K562 (cell line): Measurements from ENCODE around the gene GALM. TPM values are rescaled to one million over a fixed set of nuclear protein-coding genes. Genes with fewer than 3 reads are reported as not detected.

Experiments used
- ATAC-seq: fragments of 200-7000 bp; cut with Tn5 transposase; 3 replicates; pipeline ENCODE4 v1.9.1; 2020; ENCODE audit warnings: moderate library complexity
- BruUV-seq: library from RNA; stranded (reverse); fragments of 400-500 nt; replicated peaks from 2 replicates; lab custom pipeline; 2021; lab: Mats Ljungman, UMichigan
- CTCF ChIA-PET: fragments of 300-600 bp; formaldehyde crosslinking; extraction: SDS; loops from one replicate; lab custom pipeline; 2021; ENCODE audit warnings: low intra/inter-chr PET ratio; lab: Yijun Ruan, JAX
- POLR2A ChIA-PET: fragments of 300-600, 350-650 bp; sonication (Branson Sonifier 250); formaldehyde crosslinking; extraction: SDS; loops from one replicate; lab custom pipeline; 2021; ENCODE audit warnings: antibody characterized with exemption, inconsistent platforms; lab: Yijun Ruan, JAX
- DNase-seq, 4 experiments: peaks; one replicate each; pipeline versions ENCODE4 v3.0.0 to v3.0.0-alpha.2; 2011 to 2018; ENCODE audit warnings: low spot score in 3 of 4, mixed read lengths in 3 of 4; ENCODE audit errors: extremely low read depth in 1 of 4
- FAIRE-seq: peaks from 2 replicates; lab custom pipeline; 2011; peaks lifted over from hg19 to GRCh38; lab: Jason Lieb, UNC
- H2AFZ ChIP-seq: 2 replicates; pipeline ENCODE4 v1.6.0; 2011; ENCODE audit warnings: low read depth, low read length, control low read depth, inconsistent platforms
- H3K27ac ChIP-seq: fragments of 200-600 bp; 3 replicates; pipeline ENCODE4 v1.8.0; 2011; ENCODE audit warnings: low read depth, mild to moderate bottlenecking, control low read depth, inconsistent platforms, low read length, moderate library complexity, mixed read lengths; ENCODE audit errors: extremely low read depth
- H3K27me3 ChIP-seq, 2 experiments: fragments of 300-600 bp in 1 of 2; 2 replicates in 1 of 2; 3 replicates in 1 of 2; pipeline versions ENCODE4 v1.6.0 to v1.8.0; 2011; ENCODE audit warnings: inconsistent platforms in 2 of 2, low read length in 2 of 2, mild to moderate bottlenecking in 1 of 2, mixed read lengths in 1 of 2, moderate library complexity in 1 of 2; ENCODE audit not compliant: control insufficient read depth in 2 of 2, insufficient read depth in 2 of 2
- H3K36me3 ChIP-seq: fragments of 300-600 bp; 3 replicates; pipeline ENCODE4 v1.8.0; 2011; ENCODE audit warnings: mild to moderate bottlenecking, low read length, inconsistent platforms; ENCODE audit not compliant: control insufficient read depth, insufficient read depth
- H3K4me1 ChIP-seq, 2 experiments: fragments of 200-600 bp in 1 of 2; replicated peaks in 1 of 2; 2 replicates in 1 of 2; 3 replicates in 1 of 2; pipeline versions ENCODE4 v1.5.1 to v1.8.0; 2011; ENCODE audit warnings: inconsistent platforms in 2 of 2, low read length in 2 of 2, mild to moderate bottlenecking in 1 of 2, mixed read lengths in 1 of 2, moderate library complexity in 1 of 2; ENCODE audit not compliant: control insufficient read depth in 2 of 2, insufficient read depth in 2 of 2
- H3K4me2 ChIP-seq: 2 replicates; pipeline ENCODE4 v1.6.1; 2011; ENCODE audit warnings: low read length, control low read depth, inconsistent platforms, mixed read lengths; ENCODE audit not compliant: insufficient read depth
- H3K4me3 ChIP-seq: fragments of 200-600 bp; sonication (generic), shearing (Covaris generic); 2 replicates; pipeline ENCODE4 v1.5.1; 2016; ENCODE audit warnings: control low read depth, inconsistent platforms
- H3K79me2 ChIP-seq: fragments of 200-600 bp; 3 replicates; pipeline ENCODE4 v1.8.0; 2011; ENCODE audit warnings: low read length, inconsistent platforms; ENCODE audit not compliant: control insufficient read depth, insufficient read depth
- H3K9ac ChIP-seq, 2 experiments: 2 replicates each; pipeline versions ENCODE4 v1.6.0 to v1.6.1; 2011; ENCODE audit warnings: low read depth in 2 of 2, low read length in 2 of 2, control low read depth in 1 of 2, inconsistent platforms in 1 of 2, mild to moderate bottlenecking in 1 of 2, mixed read lengths in 1 of 2; ENCODE audit not compliant: insufficient read depth in 1 of 2
- H3K9me1 ChIP-seq: one replicate; pipeline ENCODE4 v1.6.0; 2011; ENCODE audit warnings: inconsistent platforms, mild to moderate bottlenecking, low read length, moderate library complexity; ENCODE audit not compliant: control insufficient read depth, insufficient read depth
- H3K9me3 ChIP-seq: replicated peaks from 2 replicates; pipeline ENCODE4 v1.5.1; 2011; ENCODE audit warnings: low read depth, low read length, inconsistent platforms; ENCODE audit not compliant: control insufficient read depth, insufficient read depth
- H4K20me1 ChIP-seq: replicated peaks from 2 replicates; pipeline ENCODE4 v1.6.1; 2011; ENCODE audit warnings: low read length, inconsistent platforms, mixed read lengths; ENCODE audit not compliant: control insufficient read depth, insufficient read depth
- LCOR ChIP-seq: sonication (generic); formaldehyde crosslinking; IDR thresholded peaks from 2 replicates; pipeline ENCODE4 v1.8.0; 2022; ENCODE audit warnings: mild to moderate bottlenecking, missing genetic modification reagents
- TFAM ChIP-seq: fragments of 250-450 bp; sonication (Bioruptor Pico); conservative IDR thresholded peaks from 2 replicates; pipeline ENCODE4 v1.5.0; 2021; ENCODE audit warnings: mild to moderate bottlenecking, moderate library complexity
- WGBS: fragments of 100-300 bp; shearing (Covaris generic); methylation state at CpG from one replicate; pipeline ENCODE4 v1.1.6; 2016; ENCODE audit warnings: low coverage, mixed read lengths; ENCODE audit not compliant: insufficient coverage; ENCODE audit errors: missing lambda C conversion rate; 5-methylcytosine and 5-hydroxymethylcytosine counted together
- in situ Hi-C: fragments of 300-500 bp; cut with MboI; formaldehyde crosslinking; loops from 4 replicates; pipeline ENCODE4 v1.15.0; 2018; ENCODE audit warnings: inconsistent platforms, mixed read lengths
- intact Hi-C: fragments of 100-400 bp; cut with micrococcal nuclease; formaldehyde crosslinking; loops from 2 replicates; pipeline ENCODE4 v1.14.2; 2022
- polyA plus RNA-seq, 8 experiments: library from polyadenylated mRNA; depleted of rRNA in 4 of 8; stranded (reverse) in 5 of 8; unstranded in 3 of 8; fragments of >200 nt; fragmentation: Nextera tagmentation in 2 of 8; fragmentation: Illumina TruSeq in 1 of 8; extraction: Ambion mirVana in 2 of 8; extraction: Trizol in 1 of 8; gene quantifications; 2 replicates each; pipeline versions ENCODE4 v1.2.1 to v1.2.3, GENCODE V29; 2011 to 2014; ENCODE audit warnings: inconsistent platforms in 1 of 8, missing spikeins in 1 of 8
- total RNA-seq, 7 experiments: library from RNA; depleted of rRNA in 6 of 7; stranded (reverse); fragments of >200 nt in 6 of 7; fragmentation: Illumina TruSeq in 2 of 7; extraction: Trizol in 2 of 7; gene quantifications; 2 replicates each; pipeline versions ENCODE4 v1.2.1 to v1.2.3, GENCODE V29; 2011 to 2021; ENCODE audit warnings: low replicate concordance in 1 of 7
- TF ChIP-seq, protein P1 (sequence below): fragments of 250-450 bp; sonication (Bioruptor Pico); IDR thresholded peaks from 2 replicates; pipeline ENCODE4 v1.4.0; 2020

The GALM gene
- total and polyA plus RNA-seq, 9 of the 15 experiments (the other 6 are each of a cell fraction or from before 2014, with no cell fraction given) = 22.1 to 51.7 (median 27.9) TPM

DNA sequence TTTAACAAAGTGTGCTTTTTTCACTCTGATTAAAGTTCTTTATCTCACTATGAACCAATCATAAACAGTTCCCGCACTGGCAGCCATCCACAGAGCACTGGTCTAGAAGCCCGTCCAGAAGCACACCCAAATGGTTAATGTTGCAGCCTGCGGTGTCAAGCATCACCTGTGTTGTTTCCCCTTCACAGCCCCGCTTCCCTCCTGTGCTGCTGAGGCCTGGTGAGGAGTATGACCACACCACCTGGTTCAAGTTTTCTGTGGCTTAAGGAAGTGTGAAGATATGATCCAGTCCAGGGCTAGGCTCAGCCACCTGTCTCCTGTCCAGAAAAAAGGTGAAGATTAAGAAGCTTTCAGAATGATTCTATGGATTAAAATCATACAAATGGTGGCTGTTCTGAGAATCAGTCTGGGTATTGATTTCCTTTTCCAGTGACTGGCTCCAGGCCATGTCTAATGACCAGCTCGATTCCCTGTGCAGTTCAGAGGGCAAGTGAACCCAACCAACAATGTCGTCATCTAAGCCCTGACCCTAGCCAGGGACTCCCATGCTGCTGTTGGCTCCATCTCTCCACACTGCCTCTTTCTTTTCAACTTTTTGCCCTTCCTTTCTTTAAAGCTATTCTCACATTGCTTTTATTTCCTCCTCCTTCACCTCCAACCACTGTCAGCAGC is 67.5 kb downstream of the GALM start:
- H3K79me2 ChIP-seq = no peaks in the 10 kb centered on the region
- no peaks in the 10 kb centered on the region for H3K9me3 ChIP-seq
- H3K4me1 ChIP-seq = no peaks in the 10 kb centered on the region
- no peak for DNase-seq
- POLR2A ChIA-PET = interaction anchor here (0.8 to 3.5 kb wide), 6 partner anchors 9 to 178 kb away, joined by 3 to 19 read pairs (median 7); partner anchors contain the start of gene SRSF7
- no peak overlapping the region for H3K4me2 ChIP-seq
- peaks cover 38% of the 10 kb centered on the region for H3K36me3 ChIP-seq
- H2AFZ ChIP-seq = no peak overlapping the region
- no peak overlapping the region for H3K4me3 ChIP-seq
- CTCF ChIA-PET = no interaction called here
- H4K20me1 ChIP-seq = no peaks in the 10 kb centered on the region
- WGBS = 70% methylated on average over 5 of the region's 6 CpGs
- intact Hi-C loops = no loop called here
- no peaks in the 10 kb centered on the region for H3K27me3 ChIP-seq
- H3K9ac ChIP-seq = no peak overlapping the region
- no peak for FAIRE-seq
- BruUV-seq = no TSS peak
- in situ Hi-C loops = loop anchor here (10.0 to 25.0 kb wide), 2 partner anchors 429 to 746 kb away; no protein-coding TSS in a partner anchor
- no peak overlapping the region for H3K27ac ChIP-seq
- H3K9me1 ChIP-seq = no peaks in the 10 kb centered on the region
- no peak for ATAC-seq
- TF ChIP-seq, protein P1, sequence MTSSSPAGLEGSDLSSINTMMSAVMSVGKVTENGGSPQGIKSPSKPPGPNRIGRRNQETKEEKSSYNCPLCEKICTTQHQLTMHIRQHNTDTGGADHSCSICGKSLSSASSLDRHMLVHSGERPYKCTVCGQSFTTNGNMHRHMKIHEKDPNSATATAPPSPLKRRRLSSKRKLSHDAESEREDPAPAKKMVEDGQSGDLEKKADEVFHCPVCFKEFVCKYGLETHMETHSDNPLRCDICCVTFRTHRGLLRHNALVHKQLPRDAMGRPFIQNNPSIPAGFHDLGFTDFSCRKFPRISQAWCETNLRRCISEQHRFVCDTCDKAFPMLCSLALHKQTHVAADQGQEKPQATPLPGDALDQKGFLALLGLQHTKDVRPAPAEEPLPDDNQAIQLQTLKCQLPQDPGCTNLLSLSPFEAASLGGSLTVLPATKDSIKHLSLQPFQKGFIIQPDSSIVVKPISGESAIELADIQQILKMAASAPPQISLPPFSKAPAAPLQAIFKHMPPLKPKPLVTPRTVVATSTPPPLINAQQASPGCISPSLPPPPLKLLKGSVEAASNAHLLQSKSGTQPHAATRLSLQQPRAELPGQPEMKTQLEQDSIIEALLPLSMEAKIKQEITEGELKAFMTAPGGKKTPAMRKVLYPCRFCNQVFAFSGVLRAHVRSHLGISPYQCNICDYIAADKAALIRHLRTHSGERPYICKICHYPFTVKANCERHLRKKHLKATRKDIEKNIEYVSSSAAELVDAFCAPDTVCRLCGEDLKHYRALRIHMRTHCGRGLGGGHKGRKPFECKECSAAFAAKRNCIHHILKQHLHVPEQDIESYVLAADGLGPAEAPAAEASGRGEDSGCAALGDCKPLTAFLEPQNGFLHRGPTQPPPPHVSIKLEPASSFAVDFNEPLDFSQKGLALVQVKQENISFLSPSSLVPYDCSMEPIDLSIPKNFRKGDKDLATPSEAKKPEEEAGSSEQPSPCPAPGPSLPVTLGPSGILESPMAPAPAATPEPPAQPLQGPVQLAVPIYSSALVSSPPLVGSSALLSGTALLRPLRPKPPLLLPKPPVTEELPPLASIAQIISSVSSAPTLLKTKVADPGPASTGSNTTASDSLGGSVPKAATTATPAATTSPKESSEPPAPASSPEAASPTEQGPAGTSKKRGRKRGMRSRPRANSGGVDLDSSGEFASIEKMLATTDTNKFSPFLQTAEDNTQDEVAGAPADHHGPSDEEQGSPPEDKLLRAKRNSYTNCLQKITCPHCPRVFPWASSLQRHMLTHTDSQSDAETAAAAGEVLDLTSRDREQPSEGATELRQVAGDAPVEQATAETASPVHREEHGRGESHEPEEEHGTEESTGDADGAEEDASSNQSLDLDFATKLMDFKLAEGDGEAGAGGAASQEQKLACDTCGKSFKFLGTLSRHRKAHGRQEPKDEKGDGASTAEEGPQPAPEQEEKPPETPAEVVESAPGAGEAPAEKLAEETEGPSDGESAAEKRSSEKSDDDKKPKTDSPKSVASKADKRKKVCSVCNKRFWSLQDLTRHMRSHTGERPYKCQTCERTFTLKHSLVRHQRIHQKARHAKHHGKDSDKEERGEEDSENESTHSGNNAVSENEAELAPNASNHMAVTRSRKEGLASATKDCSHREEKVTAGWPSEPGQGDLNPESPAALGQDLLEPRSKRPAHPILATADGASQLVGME (CRISPR knock-in tag) = no peak
- TF ChIP-seq LCOR = no peak
- no peak for TF ChIP-seq TFAM
